A549 (cell line): Measurements from ENCODE around the gene HERC3.

Source experiments
- HMGXB4 ChIP-seq: fragments of 250-450 bp; sonication (Bioruptor Pico); IDR thresholded peaks from 2 replicates; pipeline ENCODE4 v1.5.0; 2021; ENCODE audit warnings: mild to moderate bottlenecking, moderate library complexity, borderline replicate concordance
- MAZ ChIP-seq: fragments of 150-350 bp; IDR thresholded peaks from 2 replicates; pipeline ENCODE4 v1.6.1; 2014; ENCODE audit warnings: antibody characterized with exemption, low read depth, low read length, borderline replicate concordance
- SMC3 ChIP-seq: fragments of >200 bp; sonication (Bioruptor Twin); formaldehyde crosslinking; IDR thresholded peaks from 3 replicates; pipeline ENCODE4 v1.6.1; 2018; ENCODE audit warnings: inconsistent platforms
- ZFP36 ChIP-seq: fragments of 450-650 bp; IDR thresholded peaks from 2 replicates; pipeline ENCODE4 v1.6.1; 2014; ENCODE audit warnings: borderline replicate concordance; ENCODE audit not compliant: partially characterized antibody
- TF ChIP-seq, protein P1 (sequence below): fragments of >200 bp; sonication (Bioruptor Twin); formaldehyde crosslinking; IDR thresholded peaks from 3 replicates; pipeline ENCODE4 v1.5.1; 2016

DNA sequence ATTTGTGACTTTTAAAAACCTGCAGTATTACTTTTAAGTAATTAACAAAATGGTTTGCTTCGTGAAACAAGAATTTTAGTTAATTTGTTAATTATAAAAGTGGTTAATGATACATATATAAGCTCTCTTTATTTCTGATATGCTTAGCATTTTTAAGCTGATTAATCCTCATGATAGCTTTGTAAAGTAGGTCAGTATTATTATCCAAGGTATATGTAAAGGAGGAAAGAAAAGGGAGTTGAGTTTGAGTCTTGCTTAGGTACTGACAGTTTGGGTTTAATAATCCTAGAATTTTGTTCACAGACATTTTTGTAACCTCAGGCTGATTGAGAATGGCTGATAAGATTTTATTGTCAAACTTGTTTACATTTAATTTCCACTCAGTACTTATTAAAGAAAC is 21.8 kb downstream of the HERC3 start:
- no peak for TF ChIP-seq SMC3
- TF ChIP-seq MAZ = no peak
- TF ChIP-seq, protein P1, sequence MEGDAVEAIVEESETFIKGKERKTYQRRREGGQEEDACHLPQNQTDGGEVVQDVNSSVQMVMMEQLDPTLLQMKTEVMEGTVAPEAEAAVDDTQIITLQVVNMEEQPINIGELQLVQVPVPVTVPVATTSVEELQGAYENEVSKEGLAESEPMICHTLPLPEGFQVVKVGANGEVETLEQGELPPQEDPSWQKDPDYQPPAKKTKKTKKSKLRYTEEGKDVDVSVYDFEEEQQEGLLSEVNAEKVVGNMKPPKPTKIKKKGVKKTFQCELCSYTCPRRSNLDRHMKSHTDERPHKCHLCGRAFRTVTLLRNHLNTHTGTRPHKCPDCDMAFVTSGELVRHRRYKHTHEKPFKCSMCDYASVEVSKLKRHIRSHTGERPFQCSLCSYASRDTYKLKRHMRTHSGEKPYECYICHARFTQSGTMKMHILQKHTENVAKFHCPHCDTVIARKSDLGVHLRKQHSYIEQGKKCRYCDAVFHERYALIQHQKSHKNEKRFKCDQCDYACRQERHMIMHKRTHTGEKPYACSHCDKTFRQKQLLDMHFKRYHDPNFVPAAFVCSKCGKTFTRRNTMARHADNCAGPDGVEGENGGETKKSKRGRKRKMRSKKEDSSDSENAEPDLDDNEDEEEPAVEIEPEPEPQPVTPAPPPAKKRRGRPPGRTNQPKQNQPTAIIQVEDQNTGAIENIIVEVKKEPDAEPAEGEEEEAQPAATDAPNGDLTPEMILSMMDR = no peak
- no peak for TF ChIP-seq HMGXB4 (CRISPR knock-in tag)
- TF ChIP-seq ZFP36 = no peak
